Activated T-helper 2 cell treated with anti-CD3 and anti-CD28 coated beads, Interferon-gamma antibody, Interleukin-2, Interleukin-4, amounts not matched to agents 10 μg/mL and 5 μg/mL and 100 μg/mL, durations not matched to agents 14 hours and 24 hours and 36 hours (primary cell): ENCODE results near the gene DNTTIP2. TPM values are rescaled to one million over a fixed set of nuclear protein-coding genes. Genes with fewer than 3 reads are reported as not detected.
"Not testable (repeated sequence)": the region's sequence is repeated elsewhere in the genome, so short reads cannot be mapped to it uniquely, and the experiment has no call there.

Experiments used
- DNase-seq: peaks from one replicate; pipeline ENCODE4 v3.0.0; 2021; ENCODE audit warnings: low spot score
- H3K27ac Mint-ChIP-seq: one replicate; pipeline ENCODE4 v1.8.0; 2021; ENCODE audit warnings: mixed read lengths
- H3K27me3 Mint-ChIP-seq: one replicate; pipeline ENCODE4 v1.8.0; 2021; ENCODE audit warnings: low read depth, mixed read lengths
- H3K36me3 Mint-ChIP-seq: one replicate; pipeline ENCODE4 v1.8.0; 2021; ENCODE audit warnings: low read depth, mixed read lengths
- H3K4me1 Mint-ChIP-seq: one replicate; pipeline ENCODE4 v1.8.0; 2021; ENCODE audit warnings: low read depth, mixed read lengths
- H3K4me3 Mint-ChIP-seq: one replicate; pipeline ENCODE4 v1.8.0; 2021; ENCODE audit warnings: low read depth, mild to moderate bottlenecking, moderate library complexity, mixed read lengths
- H3K9me3 Mint-ChIP-seq: one replicate; pipeline ENCODE4 v1.8.0; 2021; ENCODE audit warnings: mixed read lengths
- intact Hi-C: fragments of 100-400 bp; cut with micrococcal nuclease; formaldehyde crosslinking; loops from one replicate; pipeline ENCODE4 v1.15.1; 2023
- total RNA-seq: library from RNA; stranded (reverse); gene quantifications from 2 replicates; pipeline ENCODE4 v1.2.3, GENCODE V29; 2022

Gene DNTTIP2
- total RNA-seq, 1 donor from 2014 or later = 85.5 TPM

- DNase-seq, H3K4me3 Mint-ChIP-seq, H3K27ac Mint-ChIP-seq, H3K9me3 Mint-ChIP-seq, H3K4me1 Mint-ChIP-seq, intact Hi-C loops, H3K27me3 Mint-ChIP-seq: not testable (repeated sequence)
- peaks cover 54% of the 10 kb centered on the region for H3K36me3 Mint-ChIP-seq
Measured at GRCh38 chr1:93868492-93868891, 10.5 kb downstream of the DNTTIP2 start.

- Mint-ChIP-seq H3K4me1 (no peaks in the 10 kb centered on the region), H3K27me3 (peaks cover 15% of the 10 kb centered on the region)
Measured at GRCh38 chr1:93865253-93865652, 13.8 kb downstream of the DNTTIP2 start.

GRCh38 chr1:93864175-93864574, 14.8 kb downstream of the DNTTIP2 start:
- peaks cover 20% of the 10 kb centered on the region for H3K27me3 Mint-ChIP-seq
- intact Hi-C loops = no loop called here
- H3K36me3 Mint-ChIP-seq = peaks cover 18% of the 10 kb centered on the region
- no peak overlapping the region for H3K27ac Mint-ChIP-seq
- DNase-seq = no peak
- H3K9me3 Mint-ChIP-seq = no peaks in the 10 kb centered on the region
- H3K4me3 Mint-ChIP-seq = no peak overlapping the region
- no peaks in the 10 kb centered on the region for H3K4me1 Mint-ChIP-seq

More at GRCh38 chr1:93865253-93865652, 13.8 kb downstream of the DNTTIP2 start:
- Mint-ChIP-seq H3K9me3 (no peaks in the 10 kb centered on the region), H3K4me3 (no peak overlapping the region), H3K36me3 (peaks cover 29% of the 10 kb centered on the region), H3K27ac (no peak overlapping the region)
- intact Hi-C loops = no loop called here
- DNase-seq = no peak

DNA sequence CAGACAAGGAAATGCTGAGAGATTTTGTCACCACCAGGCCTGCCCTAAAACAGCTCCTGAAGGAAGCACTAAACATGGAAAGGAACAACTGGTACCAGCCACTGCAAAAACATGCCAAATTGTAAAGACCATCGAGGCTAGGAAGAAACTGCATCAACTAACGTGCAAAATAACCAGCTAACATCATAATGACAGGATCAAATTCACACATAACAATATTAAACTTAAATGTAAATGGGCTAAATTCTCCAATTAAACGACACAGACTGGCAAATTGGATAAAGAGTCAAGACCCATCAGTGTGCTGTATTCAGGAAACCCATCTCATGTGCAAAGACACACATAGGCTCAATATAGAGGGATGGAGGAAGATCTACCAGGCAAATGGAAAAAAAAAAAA, 21.4 kb downstream of the DNTTIP2 start:
- not testable (repeated sequence) for H3K27ac Mint-ChIP-seq, H3K4me3 Mint-ChIP-seq, DNase-seq

DNA sequence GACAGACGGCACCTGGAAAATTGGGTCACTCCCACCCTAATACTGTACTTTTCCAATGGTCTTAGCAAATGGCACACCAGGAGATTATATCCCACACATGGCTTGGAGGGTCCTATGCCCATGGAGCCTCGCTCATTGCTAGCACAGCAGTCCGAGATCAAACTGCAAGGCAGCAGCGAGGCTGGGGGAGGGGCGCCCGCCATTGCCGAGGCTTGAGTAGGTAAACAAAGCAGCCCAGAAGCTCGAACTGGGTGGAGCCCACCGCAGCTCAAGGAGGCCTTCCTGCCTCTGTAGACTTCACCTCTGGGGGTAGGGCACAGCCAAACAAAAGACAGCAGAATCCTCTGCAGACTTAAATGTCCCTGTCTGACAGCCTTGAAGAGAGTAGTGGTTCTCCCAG, 23.0 kb downstream of the DNTTIP2 start:
- H3K36me3 Mint-ChIP-seq, H3K9me3 Mint-ChIP-seq, intact Hi-C loops, H3K4me3 Mint-ChIP-seq, H3K27ac Mint-ChIP-seq, DNase-seq, H3K4me1 Mint-ChIP-seq: not testable (repeated sequence)
- H3K27me3 Mint-ChIP-seq = peaks cover 35% of the 10 kb centered on the region

More for the DNA sequence above, 21.4 kb downstream of the DNTTIP2 start:
- peaks cover 38% of the 10 kb centered on the region for H3K27me3 Mint-ChIP-seq
- H3K4me1 Mint-ChIP-seq, H3K9me3 Mint-ChIP-seq, intact Hi-C loops, H3K36me3 Mint-ChIP-seq: not testable (repeated sequence)

DNA sequence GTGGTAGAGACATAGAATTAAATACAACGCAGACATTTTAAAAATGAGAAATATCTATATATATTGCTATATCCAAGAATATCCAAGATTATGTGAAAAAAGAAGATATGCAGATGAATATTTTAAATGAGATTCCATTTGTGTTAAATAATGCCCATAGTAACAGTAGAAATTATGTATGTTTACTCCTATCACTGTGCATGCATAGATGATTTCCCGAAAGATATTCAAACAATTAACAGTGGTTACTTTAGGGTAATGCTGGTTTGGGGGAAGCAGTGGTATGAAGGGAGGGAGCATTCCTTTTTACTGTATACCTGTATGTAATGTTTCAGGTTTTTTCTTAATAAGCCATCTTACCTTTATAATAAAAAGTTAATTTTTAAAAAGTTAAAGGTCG, 25.1 kb downstream of the DNTTIP2 start:
- intact Hi-C loops = no loop called here
- no peaks in the 10 kb centered on the region for H3K36me3 Mint-ChIP-seq
- no peak overlapping the region for H3K4me3 Mint-ChIP-seq

DNA sequence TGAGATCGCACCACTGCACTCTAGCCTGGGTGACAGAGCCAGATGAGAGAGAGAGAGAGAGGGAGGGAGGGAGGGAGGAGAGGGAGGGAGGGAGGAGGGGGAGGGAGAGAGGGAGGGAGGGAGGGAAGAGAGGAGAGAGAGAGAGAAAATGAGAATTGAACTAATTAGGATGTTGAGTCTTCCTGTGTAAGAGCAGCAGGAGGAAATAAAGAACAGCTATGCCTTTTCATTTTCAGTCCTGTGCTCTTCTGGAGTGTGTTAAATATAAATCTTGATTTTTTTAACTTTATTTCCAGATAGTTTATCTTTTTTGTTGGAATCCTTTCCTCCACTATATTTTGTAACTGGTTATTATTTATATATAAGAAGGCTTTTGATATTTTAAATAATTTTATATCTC, 27.1 kb downstream of the DNTTIP2 start:
- Mint-ChIP-seq H3K4me1 (peaks cover 9% of the 10 kb centered on the region), H3K27me3 (peaks cover 15% of the 10 kb centered on the region), H3K27ac (no peak overlapping the region), H3K4me3 (no peak overlapping the region), H3K9me3 (peaks cover 6% of the 10 kb centered on the region), H3K36me3 (no peaks in the 10 kb centered on the region)
- intact Hi-C loops = no loop called here
- DNase-seq = no peak

More for the DNA sequence above, 25.1 kb downstream of the DNTTIP2 start:
- peaks cover 6% of the 10 kb centered on the region for H3K9me3 Mint-ChIP-seq
- no peak for DNase-seq
- H3K4me1 Mint-ChIP-seq = peaks cover 4% of the 10 kb centered on the region
- H3K27me3 Mint-ChIP-seq = peaks cover 30% of the 10 kb centered on the region
- no peak overlapping the region for H3K27ac Mint-ChIP-seq

GRCh38 chr1:93851327-93851712, 27.7 kb downstream of the DNTTIP2 start:
- no peak overlapping the region for H3K4me3 Mint-ChIP-seq
- peaks cover 12% of the 10 kb centered on the region for H3K27me3 Mint-ChIP-seq
- H3K27ac Mint-ChIP-seq = no peak overlapping the region
- intact Hi-C loops = no loop called here
- H3K9me3 Mint-ChIP-seq = peaks cover 6% of the 10 kb centered on the region
- peaks cover 9% of the 10 kb centered on the region for H3K4me1 Mint-ChIP-seq
- DNase-seq = no peak
- H3K36me3 Mint-ChIP-seq = no peaks in the 10 kb centered on the region

- H3K27ac Mint-ChIP-seq, H3K4me3 Mint-ChIP-seq, intact Hi-C loops, H3K36me3 Mint-ChIP-seq, H3K9me3 Mint-ChIP-seq: not testable (repeated sequence)
- Mint-ChIP-seq H3K4me1 (peaks cover 10% of the 10 kb centered on the region), H3K27me3 (peaks cover 12% of the 10 kb centered on the region)
- peak; percentile 24 for DNase-seq
Measured at GRCh38 chr1:93850687-93851326, 28.2 kb downstream of the DNTTIP2 start.

DNA sequence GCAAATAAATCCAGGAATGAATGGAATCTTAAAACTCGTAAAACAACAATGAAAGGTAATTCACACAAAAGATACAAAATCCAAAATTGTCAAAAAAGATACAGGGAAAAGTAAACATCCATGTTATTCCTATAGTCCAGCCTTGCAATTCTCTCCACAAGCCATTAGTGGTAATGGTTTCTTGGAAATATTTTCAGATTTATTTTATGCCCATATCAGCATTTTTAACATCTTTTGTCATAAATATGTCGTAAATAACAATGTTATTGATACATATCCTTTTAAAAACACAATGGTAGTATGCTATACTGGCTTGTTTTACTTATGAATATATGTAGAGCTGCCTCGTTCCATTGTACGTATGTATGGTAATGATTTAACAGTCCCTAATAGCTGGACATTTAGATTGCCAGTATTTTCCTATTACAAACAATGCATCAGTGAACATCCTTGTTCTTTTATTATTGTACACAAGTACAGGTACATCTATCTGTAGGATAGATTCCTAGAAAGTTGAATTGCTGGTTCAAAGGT, 30.6 kb downstream of the DNTTIP2 start:
- Mint-ChIP-seq H3K27me3 (peaks cover 6% of the 10 kb centered on the region), H3K36me3 (no peaks in the 10 kb centered on the region), H3K27ac (peak overlapping the region; percentile 82), H3K9me3 (peaks cover 6% of the 10 kb centered on the region), H3K4me3 (peak overlapping the region; percentile 93), H3K4me1 (peaks cover 23% of the 10 kb centered on the region)
- DNase-seq = no peak
- intact Hi-C loops = loop anchor here (5.0 to 10.0 kb wide), 4 partner anchors 411 to 886 kb away; partner anchors contain the start of gene DIPK1A

GRCh38 chr1:93847811-93848288, 31.2 kb downstream of the DNTTIP2 start:
- Mint-ChIP-seq H3K9me3 (peaks cover 6% of the 10 kb centered on the region), H3K27ac (peak overlapping the region; percentile 82), H3K4me1 (peaks cover 23% of the 10 kb centered on the region), H3K4me3 (peak overlapping the region; percentile 93), H3K27me3 (peaks cover 3% of the 10 kb centered on the region), H3K36me3 (no peaks in the 10 kb centered on the region)
- intact Hi-C loops = loop anchor here (1.0 to 10.0 kb wide), 7 partner anchors 61 to 886 kb away; partner anchors contain the start of genes CCDC18, DIPK1A, GCLM and TMED5
- DNase-seq = peak; percentile 61

DNA sequence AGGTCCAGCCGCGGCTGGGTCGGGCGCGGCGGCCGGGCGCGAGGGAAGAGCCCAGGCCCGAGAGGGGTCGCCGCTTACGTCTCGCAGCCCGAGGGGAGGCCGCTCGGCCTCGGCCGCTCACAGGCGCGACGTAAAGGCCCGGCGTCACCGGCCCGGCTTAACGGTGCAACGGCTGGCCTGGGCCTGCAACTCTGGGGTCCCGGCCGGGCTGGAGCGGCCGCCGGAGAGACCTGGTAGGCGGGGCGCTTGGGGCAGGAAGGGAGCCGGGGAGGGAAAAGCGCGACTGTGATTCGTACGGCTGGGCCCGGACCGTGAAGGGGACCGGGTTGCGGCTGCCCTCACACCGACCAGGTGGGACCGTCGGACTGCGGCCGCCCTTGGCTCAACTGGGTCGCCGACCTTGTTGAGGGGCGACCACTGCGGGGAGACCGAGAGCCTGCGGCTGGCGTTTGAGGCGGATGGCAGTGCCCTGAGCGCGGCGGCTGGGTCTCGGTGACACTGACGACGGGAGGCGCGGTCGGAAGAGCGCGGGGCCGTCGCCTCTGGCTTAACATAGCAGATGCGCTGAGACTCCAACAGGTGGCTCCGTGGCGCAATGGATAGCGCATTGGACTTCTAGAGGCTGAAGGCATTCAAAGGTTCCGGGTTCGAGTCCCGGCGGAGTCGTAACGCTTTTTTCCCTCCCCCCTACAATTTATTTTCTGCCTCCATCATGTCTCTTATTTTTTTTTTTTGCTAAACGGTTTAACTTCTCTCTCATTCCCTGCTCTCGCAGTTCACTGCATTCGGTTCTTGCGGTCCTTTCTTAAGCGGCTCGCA, 31.8 kb downstream of the DNTTIP2 start:
- peaks cover 23% of the 10 kb centered on the region for H3K4me1 Mint-ChIP-seq
- DNase-seq = peak; percentile 89
- H3K4me3 Mint-ChIP-seq = peak overlapping the region; percentile 93
- H3K27ac Mint-ChIP-seq = peak overlapping the region; percentile 82
- H3K27me3 Mint-ChIP-seq = peaks cover 2% of the 10 kb centered on the region
- peaks cover 6% of the 10 kb centered on the region for H3K9me3 Mint-ChIP-seq
- H3K36me3 Mint-ChIP-seq = no peaks in the 10 kb centered on the region
- intact Hi-C loops = loop anchor here (1.0 to 10.0 kb wide), 8 partner anchors 32 to 885 kb away; partner anchors contain the start of genes CCDC18, DIPK1A, DNTTIP2 and GCLM
